Measurements from ENCODE around the gene RAG1.

- TF ChIP-seq CTCF (IDR thresholded peaks at IDR 0.05; ENCODE audit: low read depth, low read length, poor library complexity, severe bottlenecking): no peak
- no peak for TF ChIP-seq EZH2phosphoT487 (IDR thresholded peaks at IDR 0.05; ENCODE audit: borderline replicate concordance, low read length)
Measured at GRCh38 chr11:36619502-36619901, 51.7 kb downstream of the RAG1 start.
